ENCODE results near the gene LAMA3. TPM values are rescaled to one million over a fixed set of nuclear protein-coding genes. Genes with fewer than 3 reads are reported as not detected.

The LAMA3 gene
- total and polyA plus RNA-seq, 2 experiments from 2014 or later = 3.9 to 4.9 TPM

GRCh38 chr18:23968638-23969604, 279.7 kb downstream of the LAMA3 start:
- no peaks in the 10 kb centered on the region for H3K36me3 Mint-ChIP-seq (ENCODE audit: low read depth)
- H3K27ac Mint-ChIP-seq = no peak overlapping the region
- H3K4me2 ChIP-seq = peak overlapping the region; percentile 42; the same call in 1 of the 2 replicates
- peak overlapping the region; percentile 69; the same call in 1 of the 2 replicates for H2AFZ ChIP-seq
- H3K27ac ChIP-seq (ENCODE audit: low read depth) = no peak overlapping the region
- TF ChIP-seq REST (IDR thresholded peaks at IDR 0.05; ENCODE audit: unreplicated experiment) = no peak
- TF ChIP-seq CREB1 (CRISPR knock-in tag; IDR thresholded peaks at IDR 0.05; ENCODE audit: low read depth) = no peak
- TF ChIP-seq ETS1 (IDR thresholded peaks at IDR 0.05) = no peak
- no peak for TF ChIP-seq CTCF (conservative IDR thresholded peaks at IDR 0.05; ENCODE audit: low read depth in 2 of 2)
- TF ChIP-seq JUNB (IDR thresholded peaks at IDR 0.05; ENCODE audit: unreplicated experiment) = no peak
- no peak for TF ChIP-seq EZH2 (IDR thresholded peaks at IDR 0.05; ENCODE audit: low read depth, unreplicated experiment)
- no peak for TF ChIP-seq NANOG (IDR thresholded peaks at IDR 0.05; ENCODE audit: borderline replicate concordance)
- no peak for TF ChIP-seq STAT1 (IDR thresholded peaks at IDR 0.05; ENCODE audit: unreplicated experiment)
- no peak for TF ChIP-seq ZNF114 (CRISPR knock-in tag; IDR thresholded peaks at IDR 0.05)
- no peak for TF ChIP-seq EZH2phosphoT487 (IDR thresholded peaks at IDR 0.05; ENCODE audit: unreplicated experiment)
- no peak for TF ChIP-seq ZNF331 (CRISPR knock-in tag; IDR thresholded peaks at IDR 0.05; ENCODE audit: low read depth)
- no peak for TF ChIP-seq POLR2AphosphoS5 (IDR thresholded peaks at IDR 0.05; ENCODE audit: low read depth)
- no peak for TF ChIP-seq ZNF462 (CRISPR knock-in tag; IDR thresholded peaks at IDR 0.05)
- H3K4me3 Mint-ChIP-seq = no peak overlapping the region
- ATAC-seq (no peak), DNase-seq (ENCODE audit: low spot score) (no peak)
- peaks cover 6% of the 10 kb centered on the region for H3K9me2 ChIP-seq (ENCODE audit: insufficient read depth)
- H3K4me1 Mint-ChIP-seq = peaks cover 15% of the 10 kb centered on the region
- H3K36me3 ChIP-seq (ENCODE audit: insufficient read depth) = no peaks in the 10 kb centered on the region
- peaks cover 2% of the 10 kb centered on the region for H3K27me3 Mint-ChIP-seq (ENCODE audit: insufficient read depth, low read depth, poor library complexity)
- H3K27me3 ChIP-seq (ENCODE audit: insufficient read depth) = no peaks in the 10 kb centered on the region
- no peak overlapping the region for H3K4me3 ChIP-seq
- H3F3A ChIP-seq (replicated peaks; ENCODE audit: low read depth) = no peaks in the 10 kb centered on the region
- H3K9me3 Mint-ChIP-seq = no peaks in the 10 kb centered on the region; the same call in 2 of the 3 replicates
- peaks cover 19% of the 10 kb centered on the region for H3K4me1 ChIP-seq (ENCODE audit: insufficient read depth)
- H3K79me2 ChIP-seq (replicated peaks; ENCODE audit: insufficient read depth) = no peaks in the 10 kb centered on the region
- no peaks in the 10 kb centered on the region for H4K20me1 ChIP-seq (replicated peaks; ENCODE audit: insufficient read depth)
